Calu3 (cell line): ENCODE measurements around the gene GPR137B. TPM values are rescaled to one million over a fixed set of nuclear protein-coding genes. Genes with fewer than 3 reads are reported as not detected.

ENCODE experiments used
- BruUV-seq: library from RNA; stranded (reverse); fragments of 400-500 nt; replicated peaks from 2 replicates; lab custom pipeline; 2021; lab: Mats Ljungman, UMichigan
- CTCF ChIA-PET: fragments of 300-600 bp; sonication (Branson Sonifier 250); formaldehyde crosslinking; loops from one replicate; lab custom pipeline; 2022; ENCODE audit warnings: antibody characterized with exemption; lab: Charles Lee
- DNase-seq: peaks from one replicate; pipeline ENCODE4 v3.0.0; 2022
- H3K27ac Mint-ChIP-seq: one replicate; pipeline ENCODE4 v1.8.0; 2022; ENCODE audit warnings: mixed read lengths; ENCODE audit not compliant: unreplicated experiment
- H3K27me3 Mint-ChIP-seq: one replicate; pipeline ENCODE4 v1.8.0; 2022; ENCODE audit warnings: mixed read lengths; ENCODE audit not compliant: unreplicated experiment
- H3K36me3 Mint-ChIP-seq: one replicate; pipeline ENCODE4 v1.8.0; 2022; ENCODE audit warnings: mild to moderate bottlenecking, moderate library complexity, mixed read lengths; ENCODE audit not compliant: insufficient read depth, unreplicated experiment
- H3K4me1 Mint-ChIP-seq: one replicate; pipeline ENCODE4 v1.8.0; 2022; ENCODE audit warnings: mild to moderate bottlenecking, low read depth, mixed read lengths; ENCODE audit not compliant: unreplicated experiment
- H3K4me3 Mint-ChIP-seq: one replicate; pipeline ENCODE4 v1.8.0; 2022; ENCODE audit warnings: mild to moderate bottlenecking, low read depth, moderate library complexity, mixed read lengths; ENCODE audit not compliant: unreplicated experiment
- H3K9me3 Mint-ChIP-seq: one replicate; pipeline ENCODE4 v1.8.0; 2022; ENCODE audit warnings: low read depth, mixed read lengths; ENCODE audit not compliant: unreplicated experiment
- intact Hi-C: fragments of 100-400 bp; cut with micrococcal nuclease; formaldehyde crosslinking; loops from one replicate; pipeline ENCODE4 v1.10.0; 2022; ENCODE audit not compliant: unreplicated experiment
- total RNA-seq: library from RNA; stranded (reverse); gene quantifications from 2 replicates; pipeline ENCODE4 v1.2.3, GENCODE V29; 2022
- TF ChIP-seq, protein P1 (sequence below): fragments of 200-600 bp; IDR thresholded peaks from one replicate; pipeline ENCODE4 v1.8.0; 2022; ENCODE audit warnings: antibody characterized with exemption; ENCODE audit not compliant: unreplicated experiment

GPR137B gene
- total RNA-seq, 1 experiment from 2014 or later: 11.4 TPM

DNA sequence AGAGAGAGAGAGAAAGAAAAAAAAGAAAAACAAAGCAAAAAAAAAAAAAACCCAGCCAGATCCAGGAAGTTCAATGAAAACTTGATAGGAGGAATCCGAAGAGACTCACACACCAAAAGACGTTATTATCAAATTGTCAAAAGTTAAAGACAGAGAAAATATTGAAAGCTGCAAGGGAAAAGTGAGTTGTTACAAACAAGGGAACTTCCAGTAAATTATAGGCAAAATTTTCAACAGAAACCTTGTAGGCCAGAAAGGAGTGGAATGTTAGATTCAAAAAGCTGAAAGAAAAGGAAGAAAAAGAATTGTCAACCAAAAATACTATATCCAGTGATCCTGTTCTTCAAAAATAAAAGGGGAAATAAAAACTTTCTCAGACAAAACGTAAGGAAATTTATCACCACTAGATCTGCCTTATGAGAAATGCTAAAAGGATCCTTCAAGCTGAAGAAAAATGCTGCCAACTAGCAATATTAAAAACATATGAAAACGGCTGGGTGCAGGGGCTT lies 115.8 kb downstream of the GPR137B start:
- TF ChIP-seq, protein P1, sequence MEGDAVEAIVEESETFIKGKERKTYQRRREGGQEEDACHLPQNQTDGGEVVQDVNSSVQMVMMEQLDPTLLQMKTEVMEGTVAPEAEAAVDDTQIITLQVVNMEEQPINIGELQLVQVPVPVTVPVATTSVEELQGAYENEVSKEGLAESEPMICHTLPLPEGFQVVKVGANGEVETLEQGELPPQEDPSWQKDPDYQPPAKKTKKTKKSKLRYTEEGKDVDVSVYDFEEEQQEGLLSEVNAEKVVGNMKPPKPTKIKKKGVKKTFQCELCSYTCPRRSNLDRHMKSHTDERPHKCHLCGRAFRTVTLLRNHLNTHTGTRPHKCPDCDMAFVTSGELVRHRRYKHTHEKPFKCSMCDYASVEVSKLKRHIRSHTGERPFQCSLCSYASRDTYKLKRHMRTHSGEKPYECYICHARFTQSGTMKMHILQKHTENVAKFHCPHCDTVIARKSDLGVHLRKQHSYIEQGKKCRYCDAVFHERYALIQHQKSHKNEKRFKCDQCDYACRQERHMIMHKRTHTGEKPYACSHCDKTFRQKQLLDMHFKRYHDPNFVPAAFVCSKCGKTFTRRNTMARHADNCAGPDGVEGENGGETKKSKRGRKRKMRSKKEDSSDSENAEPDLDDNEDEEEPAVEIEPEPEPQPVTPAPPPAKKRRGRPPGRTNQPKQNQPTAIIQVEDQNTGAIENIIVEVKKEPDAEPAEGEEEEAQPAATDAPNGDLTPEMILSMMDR: no peak
- Mint-ChIP-seq H3K4me3 (no peak overlapping the region), H3K27ac (no peak overlapping the region), H3K4me1 (no peaks in the 10 kb centered on the region), H3K9me3 (peaks cover 17% of the 10 kb centered on the region), H3K27me3 (no peaks in the 10 kb centered on the region), H3K36me3 (no peaks in the 10 kb centered on the region)
- intact Hi-C loops: no loop called here
- CTCF ChIA-PET: no interaction called here
- BruUV-seq: no TSS peak
- no peak for DNase-seq

Other genes with a start within 250 kb of the GPR137B start
- 4.4 and 8.6 TPM in 2 replicates for gene NID1, start 77.4 kb upstream of the GPR137B start, total RNA-seq
- gene ERO1B, start 139.4 kb downstream of the GPR137B start, total RNA-seq: 4.4 and 6.4 TPM in 2 replicates